Measurements from ENCODE around the gene CWF19L1.

DNA sequence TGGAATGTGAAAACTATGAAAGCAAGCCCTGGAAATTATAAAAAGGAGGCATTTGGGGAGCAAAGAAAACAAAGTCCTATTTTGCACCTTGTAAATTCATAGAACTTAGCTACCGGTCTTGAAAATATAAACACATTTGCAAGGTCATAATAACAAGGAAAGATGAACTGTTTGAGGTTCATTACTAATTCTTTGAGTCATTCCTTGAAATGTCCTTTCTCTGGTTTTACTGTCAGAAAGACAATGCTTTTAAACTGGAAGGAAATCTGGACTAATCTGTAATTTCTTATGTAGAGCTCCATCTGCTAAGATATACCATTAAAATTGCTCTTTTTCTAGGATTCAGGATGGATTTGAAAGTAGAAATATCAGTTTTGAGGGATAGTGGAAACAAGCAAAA, 83.0 kb downstream of the CWF19L1 start:
- TF ChIP-seq, protein P1, sequence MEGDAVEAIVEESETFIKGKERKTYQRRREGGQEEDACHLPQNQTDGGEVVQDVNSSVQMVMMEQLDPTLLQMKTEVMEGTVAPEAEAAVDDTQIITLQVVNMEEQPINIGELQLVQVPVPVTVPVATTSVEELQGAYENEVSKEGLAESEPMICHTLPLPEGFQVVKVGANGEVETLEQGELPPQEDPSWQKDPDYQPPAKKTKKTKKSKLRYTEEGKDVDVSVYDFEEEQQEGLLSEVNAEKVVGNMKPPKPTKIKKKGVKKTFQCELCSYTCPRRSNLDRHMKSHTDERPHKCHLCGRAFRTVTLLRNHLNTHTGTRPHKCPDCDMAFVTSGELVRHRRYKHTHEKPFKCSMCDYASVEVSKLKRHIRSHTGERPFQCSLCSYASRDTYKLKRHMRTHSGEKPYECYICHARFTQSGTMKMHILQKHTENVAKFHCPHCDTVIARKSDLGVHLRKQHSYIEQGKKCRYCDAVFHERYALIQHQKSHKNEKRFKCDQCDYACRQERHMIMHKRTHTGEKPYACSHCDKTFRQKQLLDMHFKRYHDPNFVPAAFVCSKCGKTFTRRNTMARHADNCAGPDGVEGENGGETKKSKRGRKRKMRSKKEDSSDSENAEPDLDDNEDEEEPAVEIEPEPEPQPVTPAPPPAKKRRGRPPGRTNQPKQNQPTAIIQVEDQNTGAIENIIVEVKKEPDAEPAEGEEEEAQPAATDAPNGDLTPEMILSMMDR (IDR thresholded peaks at IDR 0.05), result no peak
- TF ChIP-seq POLR2A (IDR thresholded peaks at IDR 0.05; ENCODE audit: low read length) (no peak), BHLHE40 (IDR thresholded peaks at IDR 0.05; ENCODE audit: low read depth, low read length) (no peak), EP300 (IDR thresholded peaks at IDR 0.05) (no peak), PHF8 (IDR thresholded peaks at IDR 0.05; ENCODE audit: borderline replicate concordance, low read depth) (no peak), MAZ (IDR thresholded peaks at IDR 0.05; ENCODE audit: borderline replicate concordance, low read depth, low read length) (no peak), ZSCAN20 (CRISPR knock-in tag; IDR thresholded peaks at IDR 0.05) (no peak), MAFK (IDR thresholded peaks at IDR 0.05; ENCODE audit: partially characterized antibody) (no peak), NFE2L2 (conservative IDR thresholded peaks at IDR 0.05; ENCODE audit: low read length) (no peak), CBX8 (IDR thresholded peaks at IDR 0.05) (no peak), NR3C1 (IDR thresholded peaks at IDR 0.05) (no peak)
- TF ChIP-seq, protein P2, sequence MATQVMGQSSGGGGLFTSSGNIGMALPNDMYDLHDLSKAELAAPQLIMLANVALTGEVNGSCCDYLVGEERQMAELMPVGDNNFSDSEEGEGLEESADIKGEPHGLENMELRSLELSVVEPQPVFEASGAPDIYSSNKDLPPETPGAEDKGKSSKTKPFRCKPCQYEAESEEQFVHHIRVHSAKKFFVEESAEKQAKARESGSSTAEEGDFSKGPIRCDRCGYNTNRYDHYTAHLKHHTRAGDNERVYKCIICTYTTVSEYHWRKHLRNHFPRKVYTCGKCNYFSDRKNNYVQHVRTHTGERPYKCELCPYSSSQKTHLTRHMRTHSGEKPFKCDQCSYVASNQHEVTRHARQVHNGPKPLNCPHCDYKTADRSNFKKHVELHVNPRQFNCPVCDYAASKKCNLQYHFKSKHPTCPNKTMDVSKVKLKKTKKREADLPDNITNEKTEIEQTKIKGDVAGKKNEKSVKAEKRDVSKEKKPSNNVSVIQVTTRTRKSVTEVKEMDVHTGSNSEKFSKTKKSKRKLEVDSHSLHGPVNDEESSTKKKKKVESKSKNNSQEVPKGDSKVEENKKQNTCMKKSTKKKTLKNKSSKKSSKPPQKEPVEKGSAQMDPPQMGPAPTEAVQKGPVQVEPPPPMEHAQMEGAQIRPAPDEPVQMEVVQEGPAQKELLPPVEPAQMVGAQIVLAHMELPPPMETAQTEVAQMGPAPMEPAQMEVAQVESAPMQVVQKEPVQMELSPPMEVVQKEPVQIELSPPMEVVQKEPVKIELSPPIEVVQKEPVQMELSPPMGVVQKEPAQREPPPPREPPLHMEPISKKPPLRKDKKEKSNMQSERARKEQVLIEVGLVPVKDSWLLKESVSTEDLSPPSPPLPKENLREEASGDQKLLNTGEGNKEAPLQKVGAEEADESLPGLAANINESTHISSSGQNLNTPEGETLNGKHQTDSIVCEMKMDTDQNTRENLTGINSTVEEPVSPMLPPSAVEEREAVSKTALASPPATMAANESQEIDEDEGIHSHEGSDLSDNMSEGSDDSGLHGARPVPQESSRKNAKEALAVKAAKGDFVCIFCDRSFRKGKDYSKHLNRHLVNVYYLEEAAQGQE (IDR thresholded peaks at IDR 0.05), result no peak
- TF ChIP-seq, protein P3, sequence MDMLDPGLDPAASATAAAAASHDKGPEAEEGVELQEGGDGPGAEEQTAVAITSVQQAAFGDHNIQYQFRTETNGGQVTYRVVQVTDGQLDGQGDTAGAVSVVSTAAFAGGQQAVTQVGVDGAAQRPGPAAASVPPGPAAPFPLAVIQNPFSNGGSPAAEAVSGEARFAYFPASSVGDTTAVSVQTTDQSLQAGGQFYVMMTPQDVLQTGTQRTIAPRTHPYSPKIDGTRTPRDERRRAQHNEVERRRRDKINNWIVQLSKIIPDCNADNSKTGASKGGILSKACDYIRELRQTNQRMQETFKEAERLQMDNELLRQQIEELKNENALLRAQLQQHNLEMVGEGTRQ (IDR thresholded peaks at IDR 0.05), result no peak

Data from A549 (cell line).